GM12878 (cell line): ENCODE data around the gene KCNC4. TPM values are rescaled to one million over a fixed set of nuclear protein-coding genes. Genes with fewer than 3 reads are reported as not detected.

Source experiments
- ATAC-seq: fragments of 200-7000 bp; cut with Tn5 transposase; 3 replicates; pipeline ENCODE4 v1.9.1; 2020; ENCODE audit warnings: mild to moderate bottlenecking, moderate library complexity
- BruUV-seq: library from RNA; stranded (reverse); fragments of 400-500 nt; replicated peaks from 2 replicates; lab custom pipeline; 2021; lab: Mats Ljungman, UMichigan
- CTCF ChIA-PET: fragments of 300-600 bp; sonication (Branson Sonifier 250); formaldehyde crosslinking; extraction: SDS; loops from one replicate; lab custom pipeline; 2021; ENCODE audit warnings: inconsistent platforms; lab: Yijun Ruan, JAX
- POLR2A ChIA-PET: fragments of 350-600 bp; formaldehyde crosslinking; extraction: SDS; loops from one replicate; lab custom pipeline; 2021; ENCODE audit warnings: inconsistent platforms; lab: Charles Lee
- RAD21 ChIA-PET: fragments of 300-600 bp; sonication (Branson Sonifier 250); formaldehyde crosslinking; loops from one replicate; lab custom pipeline; 2023; ENCODE audit warnings: antibody characterized with exemption; ENCODE audit not compliant: unreplicated experiment; lab: Charles Lee
- SMC1A ChIA-PET: fragments of 300-600 bp; sonication (Branson Sonifier 250); formaldehyde crosslinking; loops from one replicate; lab custom pipeline; 2023; ENCODE audit not compliant: unreplicated experiment, uncharacterized antibody; lab: Charles Lee
- DNase-seq: peaks from one replicate; pipeline ENCODE4 v3.0.0-alpha.2; 2011; ENCODE audit warnings: low read depth, low spot score
- FAIRE-seq: peaks from 3 replicates; lab custom pipeline; 2011; peaks lifted over from hg19 to GRCh38; lab: Jason Lieb, UNC
- H2AFZ ChIP-seq: 2 replicates; pipeline ENCODE4 v1.6.0; 2011; ENCODE audit warnings: low read depth, low read length, control low read depth; ENCODE audit not compliant: control insufficient read depth
- H3K27ac ChIP-seq: 2 replicates; pipeline ENCODE4 v1.5.1; 2011; ENCODE audit warnings: control low read depth; ENCODE audit not compliant: control insufficient read depth, insufficient read depth
- H3K27me3 ChIP-seq, 2 experiments: replicated peaks in 1 of 2; 2 replicates each; pipeline versions ENCODE4 v1.6.0 to v1.6.1; 2011; ENCODE audit warnings: low read length in 1 of 2; ENCODE audit not compliant: control insufficient read depth in 2 of 2, insufficient read depth in 2 of 2
- H3K36me3 ChIP-seq, 2 experiments: 2 replicates each; pipeline ENCODE4 v1.5.1; 2011; ENCODE audit warnings: low read length in 1 of 2; ENCODE audit not compliant: control insufficient read depth in 2 of 2, insufficient read depth in 2 of 2
- H3K4me1 ChIP-seq: 2 replicates; pipeline ENCODE4 v1.6.1; 2011; ENCODE audit warnings: mild to moderate bottlenecking, low read length, moderate library complexity, mixed read lengths; ENCODE audit not compliant: control insufficient read depth, insufficient read depth
- H3K4me2 ChIP-seq: 2 replicates; pipeline ENCODE4 v1.6.0; 2011; ENCODE audit warnings: control low read depth; ENCODE audit not compliant: control insufficient read depth, insufficient read depth
- H3K4me3 ChIP-seq: fragments of 200-600 bp; sonication (generic); 2 replicates; pipeline ENCODE4 v1.5.1; 2016
- H3K79me2 ChIP-seq: 2 replicates; pipeline ENCODE4 v1.6.0; 2011; ENCODE audit warnings: low read length; ENCODE audit not compliant: control insufficient read depth, insufficient read depth
- H3K9ac ChIP-seq: 2 replicates; pipeline ENCODE4 v1.8.0; 2011; ENCODE audit warnings: low read length, control low read depth, mixed read lengths; ENCODE audit not compliant: control insufficient read depth, insufficient read depth
- H3K9me3 ChIP-seq: replicated peaks from 3 replicates; pipeline ENCODE4 v1.5.1; 2011; ENCODE audit warnings: mild to moderate bottlenecking, low read length; ENCODE audit not compliant: control insufficient read depth, insufficient read depth
- H4K20me1 ChIP-seq: 2 replicates; pipeline ENCODE4 v1.6.0; 2011; ENCODE audit not compliant: control insufficient read depth, insufficient read depth
- CHD4 ChIP-seq: fragments of 200-600 bp; sonication (generic); IDR thresholded peaks from 2 replicates; pipeline ENCODE4 v1.6.1; 2016; ENCODE audit warnings: mild to moderate bottlenecking
- DPF2 ChIP-seq: fragments of 450-650 bp; IDR thresholded peaks from 2 replicates; pipeline ENCODE4 v1.6.1; 2017; ENCODE audit warnings: mild to moderate bottlenecking
- GABPA ChIP-seq: IDR thresholded peaks from 2 replicates; pipeline ENCODE4 v1.6.1; 2014; ENCODE audit warnings: antibody characterized with exemption, low read depth, mild to moderate bottlenecking, inconsistent platforms
- IRF4 ChIP-seq: IDR thresholded peaks from 2 replicates; pipeline ENCODE4 v1.6.1; 2011; ENCODE audit warnings: low read depth, low read length
- PAX5 ChIP-seq: IDR thresholded peaks from 2 replicates; pipeline ENCODE4 v1.6.1; 2011; ENCODE audit warnings: low read depth, low read length, borderline replicate concordance
- PKNOX1 ChIP-seq: fragments of 450-650 bp; IDR thresholded peaks from 2 replicates; pipeline ENCODE4 v1.6.1; 2016; ENCODE audit warnings: mild to moderate bottlenecking
- PML ChIP-seq: IDR thresholded peaks from 2 replicates; pipeline ENCODE4 v1.6.1; 2012; ENCODE audit warnings: low read length, inconsistent platforms
- POLR2AphosphoS2 ChIP-seq: IDR thresholded peaks from 2 replicates; pipeline ENCODE4 v1.6.1; 2011; ENCODE audit warnings: low read depth, mild to moderate bottlenecking, low read length, improper control_type of control experiment, moderate library complexity
- RAD21 ChIP-seq: IDR thresholded peaks from 2 replicates; pipeline ENCODE4 v1.6.1; 2011; ENCODE audit warnings: mild to moderate bottlenecking, low read depth, low read length, moderate library complexity; ENCODE audit not compliant: insufficient read depth
- RBBP5 ChIP-seq: fragments of 200-600 bp; sonication (generic); conservative IDR thresholded peaks from 2 replicates; pipeline ENCODE4 v1.6.1; 2016
- RCOR1 ChIP-seq: conservative IDR thresholded peaks from 2 replicates; pipeline ENCODE4 v1.6.1; 2012; ENCODE audit warnings: low read depth, low read length, improper control_type of control experiment
- RELA ChIP-seq: fragments of 450-650 bp; IDR thresholded peaks from 2 replicates; pipeline ENCODE4 v1.8.0; 2014; ENCODE audit warnings: borderline replicate concordance; ENCODE audit not compliant: partially characterized antibody
- RFX5 ChIP-seq: IDR thresholded peaks from 2 replicates; pipeline ENCODE4 v1.6.1; 2011; ENCODE audit warnings: low read depth, low read length, improper control_type of control experiment
- SIN3A ChIP-seq: IDR thresholded peaks from 2 replicates; pipeline ENCODE4 v1.6.1; 2012; ENCODE audit warnings: low read depth, low read length, improper control_type of control experiment
- SP1 ChIP-seq: IDR thresholded peaks from one replicate; pipeline ENCODE4 v1.6.1; 2011; ENCODE audit warnings: low read depth, low read length
- SREBF2 ChIP-seq: IDR thresholded peaks from 2 replicates; pipeline ENCODE4 v1.6.1; 2012; ENCODE audit warnings: mild to moderate bottlenecking, low read length
- TARDBP ChIP-seq: IDR thresholded peaks from 2 replicates; pipeline ENCODE4 v1.6.1; 2016; ENCODE audit warnings: borderline replicate concordance
- USF2 ChIP-seq: IDR thresholded peaks from 2 replicates; pipeline ENCODE4 v1.6.1; 2011; ENCODE audit warnings: low read depth, low read length, improper control_type of control experiment, borderline replicate concordance
- ZNF24 ChIP-seq: fragments of 450-650 bp; IDR thresholded peaks from 2 replicates; pipeline ENCODE4 v1.6.1; 2017; ENCODE audit warnings: antibody characterized with exemption, mild to moderate bottlenecking
- ZNF622 ChIP-seq: fragments of 450-650 bp; IDR thresholded peaks from 2 replicates; pipeline ENCODE4 v1.6.1; 2017; ENCODE audit warnings: mild to moderate bottlenecking, inconsistent platforms
- WGBS: methylation state at CpG from one replicate; pipeline ENCODE4 v1.1.6; 2016; ENCODE audit warnings: low lambda C conversion rate; ENCODE audit not compliant: insufficient replicate concordance, insufficient coverage; ENCODE audit errors: missing lambda C conversion rate; 5-methylcytosine and 5-hydroxymethylcytosine counted together
- in situ Hi-C: fragments of 300-500 bp; cut with MboI; formaldehyde crosslinking; loops from 9 replicates; pipeline ENCODE4 v1.14.3; 2018; ENCODE audit warnings: mixed read lengths
- intact Hi-C: fragments of 100-400 bp; cut with micrococcal nuclease; formaldehyde crosslinking; loops from one replicate; pipeline ENCODE4 v1.14.2; 2022; ENCODE audit not compliant: unreplicated experiment
- polyA plus RNA-seq, 11 experiments: library from polyadenylated mRNA; depleted of rRNA in 4 of 11; unstranded in 6 of 11; stranded (reverse) in 5 of 11; fragments of >200 nt; fragmentation: Nextera tagmentation in 4 of 11; fragmentation: Illumina TruSeq in 1 of 11; extraction: Ambion mirVana in 4 of 11; extraction: Trizol in 1 of 11; gene quantifications; 1 replicate in 1 of 11; 2 replicates in 10 of 11; pipeline versions ENCODE4 v1.2.1 to v1.2.3, GENCODE V29; 2011 to 2016; ENCODE audit warnings: inconsistent platforms in 2 of 11, missing spikeins in 2 of 11, low read depth in 1 of 11
- total RNA-seq, 4 experiments: library from RNA; depleted of rRNA in 3 of 4; stranded (reverse); fragments of >200 nt in 3 of 4; fragmentation: Illumina TruSeq in 1 of 4; extraction: Trizol in 1 of 4; gene quantifications; 2 replicates each; pipeline versions ENCODE4 v1.2.1 to v1.2.3, GENCODE V29; 2013 to 2021

Gene KCNC4
- total and polyA plus RNA-seq, 10 of the 15 experiments (the other 5 are each of a cell fraction or from before 2014, with no cell fraction given): 0.06 to 1.7 (median 0.36) TPM

GRCh38 chr1:110229348-110230001 is 19.4 kb downstream of the KCNC4 start:
- ATAC-seq (no peak), FAIRE-seq (no peak), DNase-seq (no peak)
- Histone ChIP-seq H3K4me1 (no peaks in the 10 kb centered on the region), H3K9ac (no peak overlapping the region), H3K4me3 (no peak overlapping the region), H3K27ac (no peak overlapping the region), H3K4me2 (no peak overlapping the region), H3K36me3 (no peaks in the 10 kb centered on the region), H2AFZ (no peak overlapping the region), H3K27me3 (no peaks in the 10 kb centered on the region), H4K20me1 (no peaks in the 10 kb centered on the region), H3K79me2 (no peaks in the 10 kb centered on the region), H3K9me3 (no peaks in the 10 kb centered on the region)
- ChIA-PET CTCF (interaction anchor here (1.0 kb wide), 1 partner anchor 83 kb away, joined by 3 read pairs; no protein-coding TSS in a partner anchor), SMC1A (no interaction called here), RAD21 (interaction anchor here (1.2 kb wide), 1 partner anchor 231 kb away, joined by 3 read pairs; no protein-coding TSS in a partner anchor), POLR2A (no interaction called here)
- in situ Hi-C loops: no loop called here
- 62% methylated on average over 21 of the region's 21 CpGs for WGBS
- intact Hi-C loops: no loop called here
- no peak for TF ChIP-seq PKNOX1
- no peak for TF ChIP-seq SIN3A
- no peak for TF ChIP-seq RELA
- no peak for TF ChIP-seq RBBP5
- no peak for TF ChIP-seq DPF2
- TF ChIP-seq POLR2AphosphoS2: no peak
- no peak for TF ChIP-seq PML
- TF ChIP-seq USF2: no peak
- no peak for TF ChIP-seq ZNF622
- no peak for TF ChIP-seq GABPA
- no peak for TF ChIP-seq SREBF2
- no peak for TF ChIP-seq RFX5
- TF ChIP-seq IRF4: no peak
- TF ChIP-seq RCOR1: no peak
- no peak for TF ChIP-seq TARDBP
- no peak for TF ChIP-seq SP1
- TF ChIP-seq ZNF24: no peak
- no peak for TF ChIP-seq CHD4
- no peak for TF ChIP-seq RAD21
- TF ChIP-seq PAX5: no peak
- BruUV-seq: no TSS peak
